CD4-positive, alpha-beta memory T cell (primary cell): ENCODE data around the gene ZNF229. TPM values are rescaled to one million over a fixed set of nuclear protein-coding genes. Genes with fewer than 3 reads are reported as not detected.
A peak's percentile ranks its signal among the peaks of the same experiment; 100 is the strongest.
"Not testable (repeated sequence)": the region's sequence is repeated elsewhere in the genome, so short reads cannot be mapped to it uniquely, and the experiment has no call there.

Experiments
- CTCF ChIA-PET: fragments of 350-600 bp; sonication (Branson Sonifier 250); formaldehyde crosslinking; loops from one replicate; lab custom pipeline; 2021; ENCODE audit warnings: inconsistent platforms; ENCODE audit not compliant: partially characterized antibody; lab: Charles Lee
- POLR2A ChIA-PET: fragments of 350-600 bp; sonication (Branson Sonifier 250); formaldehyde crosslinking; loops from one replicate; lab custom pipeline; 2021; ENCODE audit not compliant: partially characterized antibody; lab: Charles Lee
- DNase-seq, 5 donors: peaks; one replicate each; pipeline versions ENCODE4 v3.0.0 to v3.0.0-alpha.2; 2020 to 2022; ENCODE audit warnings: mixed read lengths in 1 of 5
- H3K27ac ChIP-seq: one replicate; pipeline ENCODE4 v1.7.0; 2013; ENCODE audit warnings: low read depth, low read length
- H3K27me3 ChIP-seq: 2 replicates; pipeline ENCODE4 v1.7.0; 2013; ENCODE audit warnings: mild to moderate bottlenecking, low read length, moderate library complexity; ENCODE audit not compliant: insufficient read depth
- H3K36me3 ChIP-seq: 2 replicates; pipeline ENCODE4 v1.7.0; 2013; ENCODE audit warnings: mild to moderate bottlenecking, low read length, moderate library complexity; ENCODE audit not compliant: insufficient read depth
- H3K4me1 ChIP-seq: 2 replicates; pipeline ENCODE4 v1.7.0; 2013; ENCODE audit warnings: mild to moderate bottlenecking, low read length, moderate library complexity; ENCODE audit not compliant: insufficient read depth
- H3K4me3 ChIP-seq, 2 donors: one replicate each; pipeline ENCODE4 v1.7.0; 2013; ENCODE audit warnings: low read length in 2 of 2, mild to moderate bottlenecking in 1 of 2
- H3K9me3 ChIP-seq, 2 donors: one replicate each; pipeline ENCODE4 v1.7.0; 2013; ENCODE audit warnings: low read length in 2 of 2, control low read depth in 1 of 2; ENCODE audit not compliant: control insufficient read depth in 1 of 2
- H3K27ac Mint-ChIP-seq, 7 donors: one replicate each; pipeline ENCODE4 v1.8.0; 2020 to 2021; ENCODE audit warnings: mixed read lengths in 7 of 7, mild to moderate bottlenecking in 6 of 7, inconsistent platforms in 3 of 7, moderate library complexity in 3 of 7
- H3K27me3 Mint-ChIP-seq, 2 donors: one replicate each; pipeline ENCODE4 v1.8.0; 2020 to 2021; ENCODE audit warnings: mixed read lengths in 2 of 2
- H3K36me3 Mint-ChIP-seq, 2 donors: one replicate each; pipeline ENCODE4 v1.8.0; 2020 to 2021; ENCODE audit warnings: mixed read lengths in 2 of 2, inconsistent platforms in 1 of 2, mild to moderate bottlenecking in 1 of 2
- H3K4me1 Mint-ChIP-seq, 4 donors: one replicate each; pipeline ENCODE4 v1.8.0; 2020 to 2021; ENCODE audit warnings: mixed read lengths in 4 of 4, mild to moderate bottlenecking in 1 of 4
- H3K4me3 Mint-ChIP-seq, 8 donors: one replicate each; pipeline ENCODE4 v1.8.0; 2020 to 2021; ENCODE audit warnings: mixed read lengths in 8 of 8, mild to moderate bottlenecking in 7 of 8, moderate library complexity in 6 of 8, inconsistent platforms in 3 of 8
- H3K9me3 Mint-ChIP-seq, 8 donors: one replicate each; pipeline ENCODE4 v1.8.0; 2020 to 2021; ENCODE audit warnings: mixed read lengths in 8 of 8, mild to moderate bottlenecking in 5 of 8, inconsistent platforms in 3 of 8, moderate library complexity in 1 of 8
- intact Hi-C: fragments of 100-400 bp; cut with micrococcal nuclease; formaldehyde crosslinking; loops from one replicate; pipeline ENCODE4 v1.15.1; 2023
- polyA plus RNA-seq, 2 donors: library from polyadenylated mRNA; unstranded; fragments of 300-500 nt; fragmentation: Illumina TruSeq; gene quantifications; one replicate each; pipeline ENCODE4 v1.2.3, GENCODE V29; 2021
- total RNA-seq, 2 experiments: library from RNA; stranded (reverse); gene quantifications; one replicate each; pipeline ENCODE4 v1.2.3, GENCODE V29; 2021

The ZNF229 gene
- total and polyA plus RNA-seq, 4 experiments from 2014 or later = 0.16 to 1.6 (median 0.64) TPM

DNA sequence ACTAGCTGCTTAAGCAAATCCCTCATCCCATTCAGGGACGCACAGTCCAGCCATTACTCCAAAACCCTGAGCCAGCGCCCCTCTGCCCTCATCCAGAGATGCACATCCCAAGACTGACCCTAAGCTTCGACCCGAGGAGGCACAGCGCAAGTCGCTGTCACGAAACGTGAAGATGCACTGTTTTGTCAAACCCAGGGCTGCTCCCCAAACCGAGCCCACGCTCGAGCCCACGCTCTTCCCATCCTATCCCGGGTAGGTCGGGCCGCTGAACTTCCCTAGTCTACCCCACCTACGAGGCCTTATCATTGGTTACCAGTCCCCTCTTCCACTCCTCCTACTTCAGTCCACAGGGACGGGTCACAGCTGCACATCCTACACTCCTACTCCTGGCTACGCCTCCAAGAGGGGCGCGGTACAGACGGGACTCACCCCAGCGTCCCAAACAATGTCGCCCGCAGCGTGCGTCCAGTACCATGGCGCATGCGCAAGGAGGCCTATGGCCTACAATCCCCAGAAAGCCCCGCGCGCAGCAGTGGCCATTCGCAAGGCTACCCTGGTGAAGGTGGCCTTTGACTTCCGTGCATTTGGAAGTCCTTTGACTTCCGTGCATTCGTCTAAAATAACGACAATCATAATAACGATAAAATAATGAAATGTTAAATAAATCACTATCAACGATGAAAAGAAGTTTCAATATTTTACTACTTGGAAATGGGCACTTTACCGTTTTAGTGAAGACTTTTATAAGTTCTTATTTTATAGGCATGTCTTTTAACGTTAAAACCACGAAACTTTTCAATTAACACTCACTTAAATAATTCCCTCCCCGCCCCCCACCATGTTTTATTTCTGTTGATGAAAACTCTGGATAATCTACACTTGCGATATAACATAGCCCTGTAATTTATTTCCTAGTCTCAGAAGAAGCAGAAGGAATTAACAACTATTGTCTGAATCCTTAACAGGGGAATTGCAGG is 46.8 kb downstream of the ZNF229 start, which contains the start of gene ZNF285:
TSS of gene ZNF285 (minus strand) at position 470 of the 977 bp plus-strand sequence. CDS start 4,395 bp downstream, outside the sequence.
- peaks cover 5 to 12% (median 8%) of the 10 kb centered on the region in 4 donors for H3K4me1 Mint-ChIP-seq
- Histone ChIP-seq H3K27me3 (no peaks in the 10 kb centered on the region), H3K9me3 (no peaks in the 10 kb centered on the region), H3K4me1 (peaks cover 4% of the 10 kb centered on the region), H3K27ac (no peak within 1 kb of the TSS), H3K36me3 (no peaks in the 10 kb centered on the region), H3K4me3 (peak within 1 kb of the TSS in 1 of 2 donors; percentile 34)
- H3K36me3 Mint-ChIP-seq = peaks cover 17 to 22% of the 10 kb centered on the region in 2 donors
- peaks cover 2 to 6% of the 10 kb centered on the region in 2 donors for H3K27me3 Mint-ChIP-seq
- peak within 1 kb of the TSS; percentile 77 to 97 (median 88) for H3K4me3 Mint-ChIP-seq
- peak; percentile 35 to 68 (median 51) for DNase-seq
- intact Hi-C loops = no loop called here
- ChIA-PET POLR2A (interaction anchor here (1.0 kb wide), 1 partner anchor 237 kb away, joined by 3 read pairs; the partner anchor contains the start of gene ZNF226), CTCF (no interaction called here)
- H3K27ac Mint-ChIP-seq = peak within 1 kb of the TSS in 3 of 7 donors; percentile 13 to 88 (median 32)
- peaks cover 0 to 77% (median 57%) of the 10 kb centered on the region in 8 donors for H3K9me3 Mint-ChIP-seq

GRCh38 chr19:44389268-44389667 is 59.0 kb downstream of the ZNF229 start:
- H3K9me3 ChIP-seq, CTCF ChIA-PET, H3K27me3 ChIP-seq, H3K4me3 Mint-ChIP-seq, H3K27ac Mint-ChIP-seq, POLR2A ChIA-PET, H3K4me1 ChIP-seq, intact Hi-C loops, H3K4me3 ChIP-seq, H3K27me3 Mint-ChIP-seq, H3K27ac ChIP-seq, DNase-seq, H3K4me1 Mint-ChIP-seq, H3K36me3 ChIP-seq: not testable (repeated sequence)
- peaks cover 36 to 61% of the 10 kb centered on the region in 2 donors for H3K36me3 Mint-ChIP-seq
- peaks cover 0 to 79% (median 67%) of the 10 kb centered on the region in 8 donors for H3K9me3 Mint-ChIP-seq

Other genes starting within 250 kb of the ZNF229 start
- gene ZNF227, start 235.9 kb downstream of the ZNF229 start, total RNA-seq = 10 to 100 TPM; 51.6 to 54.4 TPM
- 10 to 100 TPM in 1 of 2 donors, 1 to 10 TPM in 1; 8.9 to 20.1 TPM for gene ZNF227, start 235.9 kb downstream of the ZNF229 start, polyA plus RNA-seq
- under 1 TPM in 1 of 2 experiments, not detected in 1; 0.50 TPM for gene ZNF233, start 188.6 kb downstream of the ZNF229 start, total RNA-seq
- 1 to 10 TPM in 1 of 2 donors, under 1 TPM in 1; 0.52 to 1.1 TPM for gene ZNF233, start 188.6 kb downstream of the ZNF229 start, polyA plus RNA-seq
- 10 to 100 TPM; 13.0 to 15.9 TPM for gene ZNF235, start 143.4 kb downstream of the ZNF229 start, total RNA-seq
- gene ZNF235, start 143.4 kb downstream of the ZNF229 start, polyA plus RNA-seq = 1 to 10 TPM; 1.9 to 5.1 TPM
- under 1 TPM; 0.25 to 0.32 TPM for gene ZNF112, start 91.8 kb downstream of the ZNF229 start, total RNA-seq
- not detected for gene ZNF112, start 91.8 kb downstream of the ZNF229 start, polyA plus RNA-seq
- gene ZNF285, start 46.9 kb downstream of the ZNF229 start, total RNA-seq = 1 to 10 TPM; 2.0 to 2.2 TPM
- under 1 TPM; 0.49 to 0.75 TPM for gene ZNF285, start 46.9 kb downstream of the ZNF229 start, polyA plus RNA-seq
- gene ZNF180, start 52.0 kb upstream of the ZNF229 start, total RNA-seq = 10 to 100 TPM; 17.1 to 18.0 TPM
- 10 to 100 TPM in 1 of 2 donors, 1 to 10 TPM in 1; 5.2 to 10.8 TPM for gene ZNF180, start 52.0 kb upstream of the ZNF229 start, polyA plus RNA-seq
- gene CEACAM20, start 81.2 kb upstream of the ZNF229 start, total RNA-seq = not detected
- gene CEACAM20, start 81.2 kb upstream of the ZNF229 start, polyA plus RNA-seq = not detected
- not detected for gene IGSF23, start 165.1 kb upstream of the ZNF229 start, total RNA-seq
- gene IGSF23, start 165.1 kb upstream of the ZNF229 start, polyA plus RNA-seq = not detected
- gene PVR, start 195.4 kb upstream of the ZNF229 start, total RNA-seq = 1 to 10 TPM; 1.0 to 1.7 TPM
- under 1 TPM in 1 of 2 donors, not detected in 1; 0.34 TPM for gene PVR, start 195.4 kb upstream of the ZNF229 start, polyA plus RNA-seq
- 1 to 10 TPM; 1.3 to 1.4 TPM for gene CEACAM19, start 223.0 kb upstream of the ZNF229 start, total RNA-seq
- gene CEACAM19, start 223.0 kb upstream of the ZNF229 start, polyA plus RNA-seq = not detected